Measurements from ENCODE around the gene ADIPOQ.
"Not testable (repeated sequence)": the region's sequence is repeated elsewhere in the genome, so short reads cannot be mapped to it uniquely, and the experiment has no call there.

The ADIPOQ gene

GRCh38 chr3:186842426-186843038, at the start of gene ADIPOQ:
Gene ADIPOQ (plus strand): TSS chr3:186842710. CDS start chr3:186853059, 10,349 bp downstream.
- DNase-seq, result no peak

- DNase-seq, result no peak
Measured at GRCh38 chr3:186798239-186798874, 44.2 kb upstream of the ADIPOQ start.

GRCh38 chr3:186800285-186800684, 42.2 kb upstream of the ADIPOQ start:
- no peak for DNase-seq

- DNase-seq, result no peak
Measured at GRCh38 chr3:186802701-186803100, 39.8 kb upstream of the ADIPOQ start.

GRCh38 chr3:186803447-186803846, 39.1 kb upstream of the ADIPOQ start:
- not testable (repeated sequence) for DNase-seq

GRCh38 chr3:186806089-186807055, 36.1 kb upstream of the ADIPOQ start, which contains the start of gene RFC4:
Gene RFC4 (minus strand): TSS chr3:186806482. CDS start chr3:186804713, 1,769 bp downstream.
- peak; percentile 77 for DNase-seq

GRCh38 chr3:186807231-186807630, 35.3 kb upstream of the ADIPOQ start:
- DNase-seq, result no peak

GRCh38 chr3:186810336-186810996, 32.0 kb upstream of the ADIPOQ start:
- DNase-seq, result no peak

- DNase-seq, result not testable (repeated sequence)
Measured at GRCh38 chr3:186811313-186811712, 31.2 kb upstream of the ADIPOQ start.

GRCh38 chr3:186814100-186814499, 28.4 kb upstream of the ADIPOQ start:
- no peak for DNase-seq

GRCh38 chr3:186815435-186815834, 27.1 kb upstream of the ADIPOQ start:
- DNase-seq, result no peak

GRCh38 chr3:186818516-186818915, 24.0 kb upstream of the ADIPOQ start:
- DNase-seq, result no peak

GRCh38 chr3:186818956-186819355, 23.6 kb upstream of the ADIPOQ start:
- DNase-seq, result no peak

- peak; percentile 44 for DNase-seq
Measured at GRCh38 chr3:186821429-186822387, 20.8 kb upstream of the ADIPOQ start.

GRCh38 chr3:186822388-186822759, 20.1 kb upstream of the ADIPOQ start:
- not testable (repeated sequence) for DNase-seq

GRCh38 chr3:186823386-186823785, 19.1 kb upstream of the ADIPOQ start:
- DNase-seq, result no peak

GRCh38 chr3:186824430-186825139, 17.9 kb upstream of the ADIPOQ start:
- no peak for DNase-seq

- DNase-seq, result no peak
Measured at GRCh38 chr3:186825294-186825821, 17.2 kb upstream of the ADIPOQ start.

GRCh38 chr3:186825872-186826409, 16.6 kb upstream of the ADIPOQ start:
- DNase-seq, result no peak

- no peak for DNase-seq
Measured at GRCh38 chr3:186826410-186826975, 16.0 kb upstream of the ADIPOQ start.
